ENCODE measurements around the gene HBEGF. TPM values are rescaled to one million over a fixed set of nuclear protein-coding genes. Genes with fewer than 3 reads are reported as not detected.

The HBEGF gene
- total RNA-seq, 1 donor from 2014 or later = 2.2 TPM

GRCh38 chr5:140355546-140355945, 9.1 kb upstream of the HBEGF start:
- Mint-ChIP-seq H3K36me3 (ENCODE audit: low read depth) (no peaks in the 10 kb centered on the region), H3K9me3 (no peaks in the 10 kb centered on the region), H3K4me3 (no peak overlapping the region), H3K27ac (ENCODE audit: unreplicated experiment) (no peak overlapping the region), H3K4me1 (peaks cover 10% of the 10 kb centered on the region), H3K27me3 (ENCODE audit: low read depth) (peaks cover 7% of the 10 kb centered on the region)
- TF ChIP-seq CTCF (conservative IDR thresholded peaks at IDR 0.05) = no peak
- no peak for DNase-seq (ENCODE audit: low read depth, low spot score)

GRCh38 chr5:140351609-140352334, 5.4 kb upstream of the HBEGF start:
- Mint-ChIP-seq H3K4me3 (peak overlapping the region; percentile 61), H3K36me3 (ENCODE audit: low read depth) (no peaks in the 10 kb centered on the region), H3K27me3 (ENCODE audit: low read depth) (peaks cover 19% of the 10 kb centered on the region), H3K4me1 (peaks cover 6% of the 10 kb centered on the region), H3K27ac (ENCODE audit: unreplicated experiment) (no peak overlapping the region), H3K9me3 (no peaks in the 10 kb centered on the region)
- TF ChIP-seq CTCF (conservative IDR thresholded peaks at IDR 0.05) = peak; percentile 93
- peak; percentile 70 for DNase-seq (ENCODE audit: low read depth, low spot score)

GRCh38 chr5:140349244-140349643, 2.8 kb upstream of the HBEGF start:
- no peaks in the 10 kb centered on the region for H3K36me3 Mint-ChIP-seq (ENCODE audit: low read depth)
- peaks cover 27% of the 10 kb centered on the region for H3K27me3 Mint-ChIP-seq (ENCODE audit: low read depth)
- no peaks in the 10 kb centered on the region for H3K9me3 Mint-ChIP-seq
- H3K4me3 Mint-ChIP-seq = no peak overlapping the region
- no peak for DNase-seq (ENCODE audit: low read depth, low spot score)
- no peak for TF ChIP-seq CTCF (conservative IDR thresholded peaks at IDR 0.05)
- peaks cover 13% of the 10 kb centered on the region for H3K4me1 Mint-ChIP-seq
- H3K27ac Mint-ChIP-seq (ENCODE audit: unreplicated experiment) = no peak overlapping the region

- H3K4me3 Mint-ChIP-seq = peak overlapping the region; percentile 86
- DNase-seq (ENCODE audit: low read depth, low spot score) = no peak
- H3K36me3 Mint-ChIP-seq (ENCODE audit: low read depth) = no peaks in the 10 kb centered on the region
- no peaks in the 10 kb centered on the region for H3K9me3 Mint-ChIP-seq
- no peak for TF ChIP-seq CTCF (conservative IDR thresholded peaks at IDR 0.05)
- H3K4me1 Mint-ChIP-seq = peaks cover 13% of the 10 kb centered on the region
- H3K27me3 Mint-ChIP-seq (ENCODE audit: low read depth) = peaks cover 28% of the 10 kb centered on the region
- H3K27ac Mint-ChIP-seq (ENCODE audit: unreplicated experiment) = no peak overlapping the region
These were observed 1.7 kb upstream of the HBEGF start for GRCh38 chr5:140348104-140348503.

GRCh38 chr5:140347360-140347759, 957 bp upstream of the HBEGF start:
- DNase-seq (ENCODE audit: low read depth, low spot score) = no peak
- no peaks in the 10 kb centered on the region for H3K36me3 Mint-ChIP-seq (ENCODE audit: low read depth)
- peaks cover 28% of the 10 kb centered on the region for H3K27me3 Mint-ChIP-seq (ENCODE audit: low read depth)
- TF ChIP-seq CTCF (conservative IDR thresholded peaks at IDR 0.05) = no peak
- H3K4me1 Mint-ChIP-seq = peaks cover 13% of the 10 kb centered on the region
- no peaks in the 10 kb centered on the region for H3K9me3 Mint-ChIP-seq
- H3K27ac Mint-ChIP-seq (ENCODE audit: unreplicated experiment) = no peak overlapping the region
- peak overlapping the region; percentile 86 for H3K4me3 Mint-ChIP-seq

Data from neural crest cell (in vitro differentiated cells).